ENCODE data around the gene PLEKHN1.

GRCh38 chr1:998995-999724, 32.9 kb downstream of the PLEKHN1 start:
- TF ChIP-seq POLR2AphosphoS5 (IDR thresholded peaks at IDR 0.05), result no peak
- no peak for TF ChIP-seq POLR2A (IDR thresholded peaks at IDR 0.05)
